MM.1S (cell line): Measurements from ENCODE around the gene NNAT.
"Not testable (repeated sequence)": the region's sequence is repeated elsewhere in the genome, so short reads cannot be mapped to it uniquely, and the experiment has no call there.

Source experiments
- DNase-seq: peaks from one replicate; pipeline ENCODE4 v3.0.0-alpha.2; 2015
- H2AFZ ChIP-seq: fragments of 300-600 bp; sonication (generic); 2 replicates; pipeline ENCODE4 v1.6.0; 2016; ENCODE audit warnings: antibody characterized with exemption, low read length
- H3F3A ChIP-seq: fragments of 300-600 bp; sonication (generic); 2 replicates; pipeline ENCODE4 v1.6.1; 2016; ENCODE audit warnings: mild to moderate bottlenecking, antibody characterized with exemption, low read length, moderate library complexity, mixed read lengths; ENCODE audit not compliant: insufficient read depth
- H3K27ac ChIP-seq: fragments of 300-600 bp; sonication (generic); 2 replicates; pipeline ENCODE4 v1.5.1; 2016; ENCODE audit warnings: mild to moderate bottlenecking, low read length
- H3K27me3 ChIP-seq: fragments of 300-600 bp; sonication (generic); replicated peaks from 2 replicates; pipeline ENCODE4 v1.6.0; 2016; ENCODE audit warnings: low read length; ENCODE audit not compliant: insufficient read depth
- H3K36me3 ChIP-seq: fragments of 300-600 bp; sonication (generic); replicated peaks from 2 replicates; pipeline ENCODE4 v1.6.1; 2016; ENCODE audit warnings: mild to moderate bottlenecking, low read length, mixed read lengths; ENCODE audit not compliant: insufficient read depth
- H3K4me1 ChIP-seq: fragments of 300-600 bp; sonication (generic); 2 replicates; pipeline ENCODE4 v1.6.1; 2016; ENCODE audit warnings: low read length, mixed read lengths
- H3K4me2 ChIP-seq: fragments of 300-600 bp; sonication (generic); 2 replicates; pipeline ENCODE4 v1.6.0; 2016; ENCODE audit warnings: low read depth, low read length
- H3K4me3 ChIP-seq: fragments of 300-600 bp; sonication (generic); 2 replicates; pipeline ENCODE4 v1.5.1; 2016; ENCODE audit warnings: low read length, mixed read lengths
- H3K79me2 ChIP-seq: fragments of 300-600 bp; sonication (generic); 2 replicates; pipeline ENCODE4 v1.6.1; 2016; ENCODE audit warnings: mixed run types, low read length, mixed read lengths
- H3K9ac ChIP-seq: fragments of 300-600 bp; sonication (generic); 2 replicates; pipeline ENCODE4 v1.6.1; 2016; ENCODE audit warnings: low read length, mixed read lengths
- H3K9me2 ChIP-seq: fragments of 300-600 bp; sonication (generic); replicated peaks from 2 replicates; pipeline ENCODE4 v1.6.1; 2016; ENCODE audit warnings: mild to moderate bottlenecking, low read length, mixed read lengths; ENCODE audit not compliant: insufficient read depth
- H3K9me3 ChIP-seq: fragments of 300-600 bp; sonication (generic); replicated peaks from 2 replicates; pipeline ENCODE4 v1.6.1; 2016; ENCODE audit warnings: mild to moderate bottlenecking, low read length, mixed read lengths; ENCODE audit not compliant: insufficient read depth
- H4K20me1 ChIP-seq: fragments of 300-600 bp; sonication (generic); 2 replicates; pipeline ENCODE4 v1.6.1; 2016; ENCODE audit warnings: mild to moderate bottlenecking, low read length, moderate library complexity, mixed read lengths; ENCODE audit not compliant: insufficient read depth
- CTCF ChIP-seq: fragments of 300-600 bp; sonication (generic); IDR thresholded peaks from 2 replicates; pipeline ENCODE4 v1.5.1; 2016; ENCODE audit warnings: antibody characterized with exemption, low read length, mixed read lengths
- EZH2 ChIP-seq: fragments of 300-600 bp; sonication (generic); optimal IDR thresholded peaks from 2 replicates; pipeline ENCODE3; 2017; ENCODE audit warnings: low read depth, mild to moderate bottlenecking, antibody characterized with exemption, low read length, mixed read lengths
- EZH2phosphoT487 ChIP-seq: fragments of 300-600 bp; sonication (generic); IDR thresholded peaks from 2 replicates; pipeline ENCODE4 v1.6.1; 2018; ENCODE audit warnings: antibody characterized with exemption, low read length

Gene NNAT

GRCh38 chr20:37540001-37540400, 19.0 kb downstream of the NNAT start:
- Histone ChIP-seq H3K27me3 (no peaks in the 10 kb centered on the region), H3K79me2 (no peaks in the 10 kb centered on the region), H3K9me3 (no peaks in the 10 kb centered on the region), H3K27ac (no peak overlapping the region), H3K36me3 (no peaks in the 10 kb centered on the region), H3K4me1 (peaks cover 10% of the 10 kb centered on the region; the same call in 1 of the 2 replicates), H3K9me2 (no peaks in the 10 kb centered on the region), H3K4me2 (no peak overlapping the region), H3F3A (no peaks in the 10 kb centered on the region), H2AFZ (no peak overlapping the region), H3K4me3 (no peak overlapping the region), H4K20me1 (no peaks in the 10 kb centered on the region), H3K9ac (no peak overlapping the region)
- TF ChIP-seq EZH2 (no peak), CTCF (no peak), EZH2phosphoT487 (no peak)
- DNase-seq = no peak

- H2AFZ ChIP-seq, H3K9me2 ChIP-seq, DNase-seq, H3K27me3 ChIP-seq, H3K4me3 ChIP-seq, H3K4me2 ChIP-seq, H3F3A ChIP-seq, H3K4me1 ChIP-seq, H3K9ac ChIP-seq, H4K20me1 ChIP-seq, H3K27ac ChIP-seq, H3K9me3 ChIP-seq, H3K79me2 ChIP-seq, H3K36me3 ChIP-seq: not testable (repeated sequence)
These were observed 19.8 kb downstream of the NNAT start for GRCh38 chr20:37540838-37541237.

GRCh38 chr20:37541326-37541725, 20.3 kb downstream of the NNAT start:
- Histone ChIP-seq H3K9ac (no peak overlapping the region), H3K79me2 (no peaks in the 10 kb centered on the region), H3K4me1 (0 out of 2 replicates have a peak, but pooled peaks cover 4% of the 10 kb centered on the region), H4K20me1 (no peaks in the 10 kb centered on the region), H3K27ac (no peak overlapping the region), H2AFZ (no peak overlapping the region), H3K36me3 (no peaks in the 10 kb centered on the region), H3K9me2 (no peaks in the 10 kb centered on the region), H3K4me3 (no peak overlapping the region), H3K27me3 (no peaks in the 10 kb centered on the region), H3K4me2 (no peak overlapping the region), H3F3A (no peaks in the 10 kb centered on the region), H3K9me3 (no peaks in the 10 kb centered on the region)
- DNase-seq = no peak
- TF ChIP-seq CTCF (no peak), EZH2 (no peak), EZH2phosphoT487 (no peak)

- no peak overlapping the region for H3K27ac ChIP-seq
These were observed 21.2 kb downstream of the NNAT start for GRCh38 chr20:37542281-37542680.

More at GRCh38 chr20:37542281-37542680, 21.2 kb downstream of the NNAT start:
- H3K79me2 ChIP-seq = no peaks in the 10 kb centered on the region
- H3K4me2 ChIP-seq = no peak overlapping the region
- DNase-seq = no peak
- no peaks in the 10 kb centered on the region for H3K36me3 ChIP-seq
- H3K27me3 ChIP-seq = no peaks in the 10 kb centered on the region
- TF ChIP-seq EZH2phosphoT487 = no peak
- no peak for TF ChIP-seq CTCF
- no peak for TF ChIP-seq EZH2
- H3F3A ChIP-seq = no peaks in the 10 kb centered on the region
- H3K4me1 ChIP-seq = 0 out of 2 replicates have a peak, but pooled peaks cover 4% of the 10 kb centered on the region
- H3K9me3 ChIP-seq = no peaks in the 10 kb centered on the region
- no peaks in the 10 kb centered on the region for H3K9me2 ChIP-seq
- H3K4me3 ChIP-seq = no peak overlapping the region
- H3K9ac ChIP-seq = no peak overlapping the region
- no peak overlapping the region for H2AFZ ChIP-seq
- H4K20me1 ChIP-seq = no peaks in the 10 kb centered on the region
